HG03066 (cell line): ENCODE results near the gene CCS.
"Not testable (repeated sequence)": the region's sequence is repeated elsewhere in the genome, so short reads cannot be mapped to it uniquely, and the experiment has no call there.

ENCODE experiments used
- ATAC-seq: cut with Tn5 transposase; IDR thresholded peaks from one replicate; pipeline ENCODE4 v1.9.1; 2021; ENCODE audit warnings: low read depth; ENCODE audit not compliant: unreplicated experiment

CCS gene

DNA sequence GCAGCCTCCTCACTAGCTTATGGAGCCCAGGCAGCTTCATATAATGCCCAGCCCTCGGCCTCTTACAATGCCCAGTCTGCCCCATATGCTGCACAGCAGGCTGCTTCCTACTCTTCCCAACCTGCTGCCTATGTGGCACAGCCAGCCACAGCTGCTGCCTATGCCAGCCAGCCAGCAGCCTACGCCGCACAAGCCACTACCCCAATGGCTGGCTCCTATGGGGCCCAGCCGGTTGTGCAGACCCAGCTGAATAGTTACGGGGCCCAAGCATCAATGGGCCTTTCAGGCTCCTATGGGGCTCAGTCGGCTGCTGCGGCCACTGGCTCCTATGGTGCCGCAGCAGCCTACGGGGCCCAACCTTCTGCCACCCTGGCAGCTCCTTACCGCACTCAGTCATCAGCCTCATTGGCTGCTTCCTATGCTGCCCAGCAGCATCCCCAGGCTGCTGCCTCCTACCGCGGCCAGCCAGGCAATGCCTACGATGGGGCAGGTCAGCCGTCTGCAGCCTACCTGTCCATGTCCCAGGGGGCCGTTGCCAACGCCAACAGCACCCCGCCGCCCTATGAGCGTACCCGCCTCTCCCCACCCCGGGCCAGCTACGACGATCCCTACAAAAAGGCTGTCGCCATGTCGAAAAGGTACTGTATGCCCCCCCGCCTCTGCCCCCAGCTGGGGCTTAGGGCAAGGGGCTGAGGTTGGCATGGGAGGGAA is 32.2 kb downstream of the CCS start:
- ATAC-seq, result no peak

DNA sequence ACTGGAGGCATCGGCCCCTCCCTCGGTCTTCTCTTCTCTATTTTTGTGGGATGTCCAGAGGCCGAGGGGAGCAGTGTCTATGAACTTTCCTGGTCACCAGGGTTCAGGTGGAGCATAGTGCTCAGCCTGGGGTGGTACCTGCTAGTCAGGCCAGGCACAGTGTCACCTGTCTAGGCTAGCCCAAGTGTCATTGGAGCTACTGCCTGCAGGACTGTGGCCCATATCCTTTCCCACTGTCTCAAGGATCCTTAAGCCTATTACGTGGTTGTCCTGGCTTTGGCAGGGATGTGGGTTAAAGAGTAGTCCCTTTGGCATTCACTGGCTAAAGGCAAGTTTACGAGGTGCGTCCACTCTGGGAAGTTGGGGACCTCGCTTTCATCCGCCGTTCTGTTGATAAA is 32.8 kb downstream of the CCS start:
- ATAC-seq, result no peak

DNA sequence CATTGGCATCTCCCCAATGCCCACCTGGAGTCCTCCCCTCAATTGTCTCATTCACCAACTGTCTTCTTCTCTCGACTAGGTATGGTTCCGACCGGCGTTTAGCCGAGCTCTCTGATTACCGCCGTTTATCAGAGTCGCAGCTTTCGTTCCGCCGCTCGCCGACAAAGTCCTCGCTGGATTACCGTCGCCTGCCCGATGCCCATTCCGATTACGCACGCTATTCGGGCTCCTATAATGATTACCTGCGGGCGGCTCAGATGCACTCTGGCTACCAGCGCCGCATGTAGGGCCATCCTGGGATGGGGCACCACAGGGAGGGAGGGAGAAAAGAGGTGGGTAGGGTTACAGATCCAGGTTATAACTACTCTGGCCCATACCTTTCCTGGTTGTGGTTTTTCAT is 33.4 kb downstream of the CCS start:
- ATAC-seq, result no peak

- ATAC-seq, result no peak
Measured at GRCh38 chr11:66626926-66627325, 33.9 kb downstream of the CCS start.

GRCh38 chr11:66628061-66628603 is 35.1 kb downstream of the CCS start:
- ATAC-seq, result no peak

DNA sequence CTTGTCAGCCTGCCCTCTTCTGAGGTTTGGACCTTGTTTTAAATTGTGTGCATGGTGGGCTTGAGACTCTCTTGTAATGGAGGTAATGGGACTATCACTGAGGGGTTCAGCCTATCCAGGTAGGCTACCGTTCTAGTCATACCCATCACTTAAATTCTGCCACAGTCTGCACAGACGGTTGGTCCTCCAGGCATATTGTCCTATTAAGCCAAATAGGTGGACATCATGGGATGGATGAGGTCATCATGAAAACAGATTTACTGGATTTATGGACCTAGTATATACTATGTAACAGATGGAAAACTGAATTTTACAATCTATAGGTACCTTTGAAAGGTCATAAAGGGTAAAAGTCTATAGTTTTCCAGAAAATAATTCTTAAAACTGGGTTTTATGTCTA is 36.4 kb downstream of the CCS start:
- ATAC-seq, result no peak

DNA sequence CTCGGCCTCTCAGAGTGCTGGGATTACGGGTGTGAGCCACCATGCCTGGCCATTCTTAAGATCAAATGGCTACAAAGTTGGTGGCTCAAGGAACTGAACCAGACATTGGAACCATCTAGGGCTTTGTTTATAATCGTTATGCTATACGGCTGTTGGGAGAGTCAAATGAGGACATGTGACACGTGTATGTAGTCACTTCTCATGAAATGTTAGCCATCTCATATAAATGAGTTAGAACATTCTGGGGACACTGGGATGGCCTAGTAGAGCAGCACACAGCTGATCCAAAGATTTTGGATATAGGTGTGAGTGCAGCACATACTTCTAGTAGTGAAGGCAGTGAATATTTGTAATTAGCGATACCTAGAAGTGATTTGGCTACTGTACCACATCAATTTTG is 38.9 kb downstream of the CCS start:
- ATAC-seq, result no peak

- no peak for ATAC-seq
Measured at GRCh38 chr11:66632952-66633351, 40.0 kb downstream of the CCS start.

- no peak for ATAC-seq
Measured at GRCh38 chr11:66636411-66636810, 43.4 kb downstream of the CCS start.

DNA sequence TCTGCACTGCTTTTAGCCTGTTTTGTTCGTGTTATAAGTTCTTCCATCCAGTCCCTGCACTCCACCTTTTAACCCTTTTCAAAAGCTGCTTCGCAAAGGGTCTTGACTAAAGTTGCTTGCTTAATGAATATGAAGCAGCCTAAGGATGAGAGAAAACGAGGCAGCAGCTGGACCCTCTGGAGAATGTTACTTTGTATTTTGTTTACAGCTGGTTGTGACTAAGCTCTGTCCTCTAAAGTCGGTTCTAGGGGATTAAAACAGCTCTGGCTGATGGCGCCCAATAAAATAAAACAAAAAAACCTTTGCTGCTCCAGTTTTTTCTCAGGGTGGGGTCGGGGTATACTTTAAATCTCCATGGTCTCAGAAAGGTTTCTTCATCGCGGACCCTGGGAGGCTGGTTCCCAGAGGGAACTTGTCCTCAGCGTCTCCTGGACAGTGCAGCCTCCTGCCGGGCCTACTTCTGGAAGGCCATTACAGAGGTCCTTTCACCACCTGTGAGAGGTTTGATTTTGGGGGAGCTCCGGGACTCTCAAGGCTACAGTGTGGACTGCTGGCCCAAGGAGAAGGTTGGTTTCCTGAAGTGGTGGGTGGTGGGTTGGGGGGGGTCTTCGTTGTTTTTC is 44.7 kb downstream of the CCS start:
- ATAC-seq, result no peak

DNA sequence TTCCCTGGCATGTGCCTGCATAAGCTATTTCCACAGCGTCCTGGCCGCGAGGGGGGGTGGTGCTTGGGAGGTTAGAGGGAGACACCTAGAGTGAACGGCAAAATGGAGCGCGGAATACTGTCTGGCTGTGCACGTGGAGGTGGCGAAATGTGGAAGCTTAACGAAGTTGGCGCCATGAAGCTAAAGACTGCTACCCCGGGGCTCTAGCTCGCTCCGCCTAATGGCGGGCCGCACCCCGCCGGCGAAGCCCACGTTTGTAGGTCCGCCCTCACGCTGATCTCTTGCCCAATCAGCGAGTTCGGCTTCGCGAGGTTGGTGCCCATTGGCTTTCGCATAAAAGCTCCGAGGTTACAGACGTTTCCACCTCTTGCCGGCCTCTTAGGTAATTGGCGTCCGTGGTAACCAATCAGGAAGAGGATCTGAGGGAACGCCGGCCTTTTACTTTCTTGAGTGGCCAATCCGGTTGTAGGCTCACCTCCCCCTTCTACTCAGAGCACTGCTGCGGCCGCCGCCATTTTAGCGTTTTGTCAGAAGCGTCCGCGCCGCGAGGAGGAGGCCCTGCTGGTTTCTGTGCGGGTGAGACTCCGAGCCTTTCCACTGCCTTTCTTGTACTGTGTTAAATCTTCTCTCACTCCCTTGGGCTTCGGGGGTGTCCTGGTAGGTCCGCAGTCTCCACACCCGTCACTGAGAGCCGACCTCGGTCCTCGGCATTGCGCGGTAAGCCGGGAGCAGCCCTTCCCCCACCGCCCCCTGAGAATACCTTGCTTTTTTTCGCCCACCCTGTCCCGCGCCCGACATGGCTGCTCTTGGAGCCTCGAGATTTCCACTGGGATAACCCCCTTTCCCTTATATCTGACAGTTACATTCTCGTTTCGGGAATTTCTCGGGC is 45.4 kb downstream of the CCS start, which contains the start of gene RBM4:
RBM4 (plus strand) TSS at position 527 of the 889 bp plus-strand sequence. CDS start 1,009 bp downstream, outside the sequence.
- ATAC-seq, result peak; percentile 94

DNA sequence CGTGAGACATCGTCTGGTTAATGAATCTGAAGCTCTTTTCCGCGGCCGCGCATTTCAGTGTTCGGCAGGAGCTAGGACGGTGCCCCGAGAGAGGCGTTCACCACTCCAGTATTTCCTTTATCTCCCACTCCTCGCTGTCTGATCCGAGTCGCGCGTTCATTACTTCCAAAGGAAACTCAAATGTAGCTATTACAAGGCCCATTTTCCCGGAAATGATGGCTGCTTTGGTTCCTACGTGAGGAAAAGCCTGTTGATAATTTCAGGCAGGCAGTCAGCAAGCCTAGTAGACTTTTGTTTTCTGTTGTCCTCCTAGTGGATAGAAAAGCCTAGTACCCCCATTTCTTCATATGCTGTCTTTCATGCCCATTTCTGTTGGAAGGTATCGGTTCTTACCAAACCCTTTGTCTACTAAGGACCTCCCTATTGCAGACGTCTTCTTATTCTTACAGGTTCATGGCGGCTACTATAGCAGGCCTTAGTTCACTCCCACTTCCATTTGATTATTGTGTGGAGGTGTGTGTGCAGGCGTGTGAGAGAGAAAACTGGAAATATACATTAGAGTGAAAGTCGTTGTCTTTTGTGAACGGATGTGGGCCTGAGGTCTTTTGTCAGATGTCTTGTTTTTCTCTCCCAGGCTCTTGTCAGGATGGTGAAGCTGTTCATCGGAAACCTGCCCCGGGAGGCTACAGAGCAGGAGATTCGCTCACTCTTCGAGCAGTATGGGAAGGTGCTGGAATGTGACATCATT is 46.3 kb downstream of the CCS start:
- ATAC-seq, result no peak

DNA sequence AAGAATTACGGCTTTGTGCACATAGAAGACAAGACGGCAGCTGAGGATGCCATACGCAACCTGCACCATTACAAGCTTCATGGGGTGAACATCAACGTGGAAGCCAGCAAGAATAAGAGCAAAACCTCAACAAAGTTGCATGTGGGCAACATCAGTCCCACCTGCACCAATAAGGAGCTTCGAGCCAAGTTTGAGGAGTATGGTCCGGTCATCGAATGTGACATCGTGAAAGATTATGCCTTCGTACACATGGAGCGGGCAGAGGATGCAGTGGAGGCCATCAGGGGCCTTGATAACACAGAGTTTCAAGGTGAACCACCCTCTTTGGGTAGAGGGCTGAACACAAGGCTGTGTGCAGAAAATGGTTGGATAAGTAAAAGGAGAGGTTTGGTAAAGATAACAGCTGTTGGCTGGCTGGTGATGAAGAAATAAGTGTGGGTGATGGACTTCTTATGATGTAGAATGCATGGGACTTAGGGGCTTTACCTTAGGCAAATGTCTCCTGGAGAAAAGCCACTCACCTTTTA is 46.9 kb downstream of the CCS start:
- ATAC-seq, result not testable (repeated sequence)

DNA sequence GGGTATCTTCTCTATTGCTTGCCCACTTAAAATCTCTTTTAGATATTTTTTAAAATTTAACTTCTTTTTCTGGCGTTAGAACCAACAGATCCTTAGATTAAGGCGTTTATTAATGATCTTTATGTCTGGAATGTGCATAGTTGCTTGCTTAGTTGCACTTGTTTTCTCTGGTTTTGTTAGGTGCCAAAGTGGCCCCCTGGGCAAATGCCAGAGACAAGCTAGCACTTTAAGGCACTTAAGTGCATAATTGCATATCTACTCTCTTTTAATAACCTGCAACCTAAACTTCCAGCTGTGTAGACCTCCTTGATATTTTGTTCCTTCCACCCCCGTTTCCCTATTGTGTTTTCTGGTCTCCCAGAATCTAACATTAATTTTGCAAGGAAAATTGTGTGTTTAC is 48.8 kb downstream of the CCS start:
- ATAC-seq, result no peak

GRCh38 chr11:66643745-66644437 is 50.9 kb downstream of the CCS start:
- ATAC-seq, result no peak

GRCh38 chr11:66646828-66647227 is 53.8 kb downstream of the CCS start:
- ATAC-seq, result no peak

GRCh38 chr11:66649903-66650302 is 56.9 kb downstream of the CCS start:
- ATAC-seq, result no peak

- ATAC-seq, result no peak
Measured at GRCh38 chr11:66651016-66651415, 58.0 kb downstream of the CCS start.

DNA sequence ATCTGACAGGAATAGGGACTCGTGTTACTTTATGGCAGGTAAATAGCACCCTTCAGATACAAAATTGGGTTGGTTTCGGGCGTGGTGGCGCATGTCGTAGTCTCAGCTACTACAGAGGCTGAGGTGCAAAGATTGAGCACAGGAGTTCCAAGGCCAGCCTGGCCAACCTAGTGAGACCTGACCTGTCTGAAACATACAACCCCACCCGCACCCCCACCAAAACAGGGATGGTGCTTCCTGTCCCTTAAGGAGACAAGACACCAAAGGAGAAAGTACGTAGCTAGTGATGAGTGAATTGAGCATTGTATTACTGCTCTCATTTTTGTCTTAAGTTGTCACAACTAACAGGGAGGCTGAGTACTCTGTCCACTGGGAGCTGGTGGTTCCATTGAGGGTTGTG is 59.7 kb downstream of the CCS start:
- ATAC-seq, result no peak

- no peak for ATAC-seq
Measured at GRCh38 chr11:66653123-66653522, 60.1 kb downstream of the CCS start.
